GM12878 (cell line): ENCODE measurements around the gene CD34. TPM values are rescaled to one million over a fixed set of nuclear protein-coding genes. Genes with fewer than 3 reads are reported as not detected.

ENCODE experiments used
- ATAC-seq: fragments of 200-7000 bp; cut with Tn5 transposase; 3 replicates; pipeline ENCODE4 v1.9.1; 2020; ENCODE audit warnings: mild to moderate bottlenecking, moderate library complexity
- BruUV-seq: library from RNA; stranded (reverse); fragments of 400-500 nt; replicated peaks from 2 replicates; lab custom pipeline; 2021; lab: Mats Ljungman, UMichigan
- CTCF ChIA-PET: fragments of 300-600 bp; sonication (Branson Sonifier 250); formaldehyde crosslinking; extraction: SDS; loops from one replicate; lab custom pipeline; 2021; ENCODE audit warnings: inconsistent platforms; lab: Yijun Ruan, JAX
- POLR2A ChIA-PET: fragments of 350-600 bp; formaldehyde crosslinking; extraction: SDS; loops from one replicate; lab custom pipeline; 2021; ENCODE audit warnings: inconsistent platforms; lab: Charles Lee
- RAD21 ChIA-PET: fragments of 300-600 bp; sonication (Branson Sonifier 250); formaldehyde crosslinking; loops from one replicate; lab custom pipeline; 2023; ENCODE audit warnings: antibody characterized with exemption; ENCODE audit not compliant: unreplicated experiment; lab: Charles Lee
- SMC1A ChIA-PET: fragments of 300-600 bp; sonication (Branson Sonifier 250); formaldehyde crosslinking; loops from one replicate; lab custom pipeline; 2023; ENCODE audit not compliant: unreplicated experiment, uncharacterized antibody; lab: Charles Lee
- DNase-seq: peaks from one replicate; pipeline ENCODE4 v3.0.0-alpha.2; 2011; ENCODE audit warnings: low read depth, low spot score
- FAIRE-seq: peaks from 3 replicates; lab custom pipeline; 2011; peaks lifted over from hg19 to GRCh38; lab: Jason Lieb, UNC
- H2AFZ ChIP-seq: 2 replicates; pipeline ENCODE4 v1.6.0; 2011; ENCODE audit warnings: low read depth, low read length, control low read depth; ENCODE audit not compliant: control insufficient read depth
- H3K27ac ChIP-seq: 2 replicates; pipeline ENCODE4 v1.5.1; 2011; ENCODE audit warnings: control low read depth; ENCODE audit not compliant: control insufficient read depth, insufficient read depth
- H3K27me3 ChIP-seq, 2 experiments: replicated peaks in 1 of 2; 2 replicates each; pipeline versions ENCODE4 v1.6.0 to v1.6.1; 2011; ENCODE audit warnings: low read length in 1 of 2; ENCODE audit not compliant: control insufficient read depth in 2 of 2, insufficient read depth in 2 of 2
- H3K36me3 ChIP-seq, 2 experiments: 2 replicates each; pipeline ENCODE4 v1.5.1; 2011; ENCODE audit warnings: low read length in 1 of 2; ENCODE audit not compliant: control insufficient read depth in 2 of 2, insufficient read depth in 2 of 2
- H3K4me1 ChIP-seq: 2 replicates; pipeline ENCODE4 v1.6.1; 2011; ENCODE audit warnings: mild to moderate bottlenecking, low read length, moderate library complexity, mixed read lengths; ENCODE audit not compliant: control insufficient read depth, insufficient read depth
- H3K4me2 ChIP-seq: 2 replicates; pipeline ENCODE4 v1.6.0; 2011; ENCODE audit warnings: control low read depth; ENCODE audit not compliant: control insufficient read depth, insufficient read depth
- H3K4me3 ChIP-seq: fragments of 200-600 bp; sonication (generic); 2 replicates; pipeline ENCODE4 v1.5.1; 2016
- H3K79me2 ChIP-seq: 2 replicates; pipeline ENCODE4 v1.6.0; 2011; ENCODE audit warnings: low read length; ENCODE audit not compliant: control insufficient read depth, insufficient read depth
- H3K9ac ChIP-seq: 2 replicates; pipeline ENCODE4 v1.8.0; 2011; ENCODE audit warnings: low read length, control low read depth, mixed read lengths; ENCODE audit not compliant: control insufficient read depth, insufficient read depth
- H3K9me3 ChIP-seq: replicated peaks from 3 replicates; pipeline ENCODE4 v1.5.1; 2011; ENCODE audit warnings: mild to moderate bottlenecking, low read length; ENCODE audit not compliant: control insufficient read depth, insufficient read depth
- H4K20me1 ChIP-seq: 2 replicates; pipeline ENCODE4 v1.6.0; 2011; ENCODE audit not compliant: control insufficient read depth, insufficient read depth
- BRCA1 ChIP-seq: IDR thresholded peaks from 2 replicates; pipeline ENCODE4 v1.6.1; 2011; ENCODE audit warnings: low read depth, low read length, improper control_type of control experiment
- CBFB ChIP-seq: IDR thresholded peaks from 2 replicates; pipeline ENCODE4 v1.6.1; 2016; ENCODE audit warnings: antibody characterized with exemption, low read depth
- HDGF ChIP-seq: fragments of 450-650 bp; IDR thresholded peaks from 2 replicates; pipeline ENCODE4 v1.6.1; 2016; ENCODE audit warnings: antibody characterized with exemption
- IRF4 ChIP-seq: IDR thresholded peaks from 2 replicates; pipeline ENCODE4 v1.6.1; 2011; ENCODE audit warnings: low read depth, low read length
- KAT2A ChIP-seq: conservative IDR thresholded peaks from 2 replicates; pipeline ENCODE4 v1.6.1; 2011; ENCODE audit warnings: low read depth, low read length; ENCODE audit not compliant: control insufficient read depth
- PML ChIP-seq: IDR thresholded peaks from 2 replicates; pipeline ENCODE4 v1.6.1; 2012; ENCODE audit warnings: low read length, inconsistent platforms
- STAT1 ChIP-seq: fragments of 450-650 bp; conservative IDR thresholded peaks from 2 replicates; pipeline ENCODE4 v1.6.1; 2014; ENCODE audit warnings: antibody characterized with exemption, mild to moderate bottlenecking
- STAT3 ChIP-seq: IDR thresholded peaks from 2 replicates; pipeline ENCODE4 v1.6.1; 2011; ENCODE audit warnings: low read depth, low read length, improper control_type of control experiment
- ZNF24 ChIP-seq: fragments of 450-650 bp; IDR thresholded peaks from 2 replicates; pipeline ENCODE4 v1.6.1; 2017; ENCODE audit warnings: antibody characterized with exemption, mild to moderate bottlenecking
- ZSCAN29 ChIP-seq: fragments of 450-650 bp; IDR thresholded peaks from 2 replicates; pipeline ENCODE4 v1.6.1; 2017; ENCODE audit warnings: mild to moderate bottlenecking, moderate library complexity
- WGBS: methylation state at CpG from one replicate; pipeline ENCODE4 v1.1.6; 2016; ENCODE audit warnings: low lambda C conversion rate; ENCODE audit not compliant: insufficient replicate concordance, insufficient coverage; ENCODE audit errors: missing lambda C conversion rate; 5-methylcytosine and 5-hydroxymethylcytosine counted together
- in situ Hi-C: fragments of 300-500 bp; cut with MboI; formaldehyde crosslinking; loops from 9 replicates; pipeline ENCODE4 v1.14.3; 2018; ENCODE audit warnings: mixed read lengths
- intact Hi-C: fragments of 100-400 bp; cut with micrococcal nuclease; formaldehyde crosslinking; loops from one replicate; pipeline ENCODE4 v1.14.2; 2022; ENCODE audit not compliant: unreplicated experiment
- polyA plus RNA-seq, 11 experiments: library from polyadenylated mRNA; depleted of rRNA in 4 of 11; unstranded in 6 of 11; stranded (reverse) in 5 of 11; fragments of >200 nt; fragmentation: Nextera tagmentation in 4 of 11; fragmentation: Illumina TruSeq in 1 of 11; extraction: Ambion mirVana in 4 of 11; extraction: Trizol in 1 of 11; gene quantifications; 1 replicate in 1 of 11; 2 replicates in 10 of 11; pipeline versions ENCODE4 v1.2.1 to v1.2.3, GENCODE V29; 2011 to 2016; ENCODE audit warnings: inconsistent platforms in 2 of 11, missing spikeins in 2 of 11, low read depth in 1 of 11
- total RNA-seq, 4 experiments: library from RNA; depleted of rRNA in 3 of 4; stranded (reverse); fragments of >200 nt in 3 of 4; fragmentation: Illumina TruSeq in 1 of 4; extraction: Trizol in 1 of 4; gene quantifications; 2 replicates each; pipeline versions ENCODE4 v1.2.1 to v1.2.3, GENCODE V29; 2013 to 2021
- TF ChIP-seq, protein P1 (sequence below): IDR thresholded peaks from 2 replicates; pipeline ENCODE4 v1.6.1; 2011; ENCODE audit warnings: low read depth, low read length, improper control_type of control experiment, borderline replicate concordance
- TF ChIP-seq, protein P2 (sequence below): fragments of 450-650 bp; IDR thresholded peaks from 2 replicates; pipeline ENCODE4 v1.6.1; 2016; ENCODE audit warnings: mild to moderate bottlenecking
- TF ChIP-seq, protein P3 (sequence below): IDR thresholded peaks from 2 replicates; pipeline ENCODE4 v1.6.1; 2012; ENCODE audit warnings: low read depth, low read length, improper control_type of control experiment
- TF ChIP-seq, protein P4 (sequence below): fragments of 450-650 bp; formaldehyde crosslinking; IDR thresholded peaks from 2 replicates; pipeline ENCODE4 v1.5.0; 2022; ENCODE audit warnings: mild to moderate bottlenecking, missing genetic modification characterization
- TF ChIP-seq, protein P5 (sequence below): fragments of 450-650 bp; formaldehyde crosslinking; IDR thresholded peaks from 2 replicates; pipeline ENCODE4 v1.4.0; 2022; ENCODE audit warnings: mild to moderate bottlenecking, moderate library complexity

CD34 gene
- total and polyA plus RNA-seq, 10 of the 15 experiments (the other 5 are each of a cell fraction or from before 2014, with no cell fraction given) = under 0.01 to 0.08 (median 0.02) TPM; not detected in 6

DNA sequence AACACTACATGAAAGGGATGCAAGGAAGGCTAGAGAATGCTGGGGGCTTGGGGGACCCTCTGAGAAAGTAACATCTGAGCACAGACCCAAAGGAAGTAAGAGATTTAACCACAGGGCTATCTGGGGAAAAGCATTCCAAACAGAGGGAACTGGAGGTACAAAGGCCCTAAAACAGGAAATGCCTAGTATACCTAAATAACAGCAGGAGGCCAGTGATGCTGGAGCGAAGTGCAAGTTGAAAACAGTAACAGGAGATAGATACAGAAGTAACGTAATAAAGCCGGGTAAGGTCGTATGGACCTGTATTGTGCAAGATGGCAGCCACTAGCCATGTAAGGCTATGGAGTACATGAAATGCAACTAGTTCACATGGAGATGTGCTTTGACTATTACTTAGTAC, 52.1 kb downstream of the CD34 start:
- Histone ChIP-seq H3K4me1 (peaks cover 15% of the 10 kb centered on the region), H3K27ac (no peak overlapping the region), H3K4me3 (no peak overlapping the region), H2AFZ (no peak overlapping the region), H3K79me2 (peaks cover 2% of the 10 kb centered on the region), H3K9me3 (no peaks in the 10 kb centered on the region), H3K9ac (no peak overlapping the region), H3K4me2 (no peak overlapping the region), H3K27me3 (no peaks in the 10 kb centered on the region), H4K20me1 (no peaks in the 10 kb centered on the region), H3K36me3 (peaks cover 0 to 10% of the 10 kb centered on the region in 2 experiments; a peak in 2 of 4 replicates)
- intact Hi-C loops (no loop called here), in situ Hi-C loops (no loop called here)
- ChIA-PET CTCF (interaction anchor here (1.7 to 8.3 kb wide), 5 partner anchors 16 to 29 kb away, joined by 4 to 53 read pairs (median 5); no protein-coding TSS in a partner anchor), SMC1A (interaction anchor here (1.0 to 21.3 kb wide), 4 partner anchors 11 to 62 kb away, joined by 3 to 444 read pairs (median 4); no protein-coding TSS in a partner anchor), POLR2A (interaction anchor here (2.3 to 22.9 kb wide), 2 partner anchors 9 to 33 kb away, joined by 5 to 620 read pairs; no protein-coding TSS in a partner anchor), RAD21 (interaction anchor here (0.6 kb wide), 1 partner anchor 16 kb away, joined by 3 read pairs; no protein-coding TSS in a partner anchor)
- WGBS = 87% methylated on average over 4 of the region's 4 CpGs
- no TSS peak for BruUV-seq
- DNase-seq (no peak), ATAC-seq (no peak), FAIRE-seq (no peak)
- TF ChIP-seq PML (no peak), ZSCAN29 (no peak), CBFB (no peak), STAT3 (no peak), BRCA1 (no peak), KAT2A (no peak), ZNF24 (no peak), STAT1 (no peak), IRF4 (no peak), HDGF (no peak)
- TF ChIP-seq, protein P1, sequence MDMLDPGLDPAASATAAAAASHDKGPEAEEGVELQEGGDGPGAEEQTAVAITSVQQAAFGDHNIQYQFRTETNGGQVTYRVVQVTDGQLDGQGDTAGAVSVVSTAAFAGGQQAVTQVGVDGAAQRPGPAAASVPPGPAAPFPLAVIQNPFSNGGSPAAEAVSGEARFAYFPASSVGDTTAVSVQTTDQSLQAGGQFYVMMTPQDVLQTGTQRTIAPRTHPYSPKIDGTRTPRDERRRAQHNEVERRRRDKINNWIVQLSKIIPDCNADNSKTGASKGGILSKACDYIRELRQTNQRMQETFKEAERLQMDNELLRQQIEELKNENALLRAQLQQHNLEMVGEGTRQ = no peak
- TF ChIP-seq, protein P2, sequence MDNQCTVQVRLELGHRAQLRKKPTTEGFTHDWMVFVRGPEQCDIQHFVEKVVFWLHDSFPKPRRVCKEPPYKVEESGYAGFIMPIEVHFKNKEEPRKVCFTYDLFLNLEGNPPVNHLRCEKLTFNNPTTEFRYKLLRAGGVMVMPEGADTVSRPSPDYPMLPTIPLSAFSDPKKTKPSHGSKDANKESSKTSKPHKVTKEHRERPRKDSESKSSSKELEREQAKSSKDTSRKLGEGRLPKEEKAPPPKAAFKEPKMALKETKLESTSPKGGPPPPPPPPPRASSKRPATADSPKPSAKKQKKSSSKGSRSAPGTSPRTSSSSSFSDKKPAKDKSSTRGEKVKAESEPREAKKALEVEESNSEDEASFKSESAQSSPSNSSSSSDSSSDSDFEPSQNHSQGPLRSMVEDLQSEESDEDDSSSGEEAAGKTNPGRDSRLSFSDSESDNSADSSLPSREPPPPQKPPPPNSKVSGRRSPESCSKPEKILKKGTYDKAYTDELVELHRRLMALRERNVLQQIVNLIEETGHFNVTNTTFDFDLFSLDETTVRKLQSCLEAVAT = no peak
- TF ChIP-seq, protein P3, sequence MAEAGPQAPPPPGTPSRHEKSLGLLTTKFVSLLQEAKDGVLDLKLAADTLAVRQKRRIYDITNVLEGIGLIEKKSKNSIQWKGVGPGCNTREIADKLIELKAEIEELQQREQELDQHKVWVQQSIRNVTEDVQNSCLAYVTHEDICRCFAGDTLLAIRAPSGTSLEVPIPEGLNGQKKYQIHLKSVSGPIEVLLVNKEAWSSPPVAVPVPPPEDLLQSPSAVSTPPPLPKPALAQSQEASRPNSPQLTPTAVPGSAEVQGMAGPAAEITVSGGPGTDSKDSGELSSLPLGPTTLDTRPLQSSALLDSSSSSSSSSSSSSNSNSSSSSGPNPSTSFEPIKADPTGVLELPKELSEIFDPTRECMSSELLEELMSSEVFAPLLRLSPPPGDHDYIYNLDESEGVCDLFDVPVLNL = no peak
- TF ChIP-seq, protein P4, sequence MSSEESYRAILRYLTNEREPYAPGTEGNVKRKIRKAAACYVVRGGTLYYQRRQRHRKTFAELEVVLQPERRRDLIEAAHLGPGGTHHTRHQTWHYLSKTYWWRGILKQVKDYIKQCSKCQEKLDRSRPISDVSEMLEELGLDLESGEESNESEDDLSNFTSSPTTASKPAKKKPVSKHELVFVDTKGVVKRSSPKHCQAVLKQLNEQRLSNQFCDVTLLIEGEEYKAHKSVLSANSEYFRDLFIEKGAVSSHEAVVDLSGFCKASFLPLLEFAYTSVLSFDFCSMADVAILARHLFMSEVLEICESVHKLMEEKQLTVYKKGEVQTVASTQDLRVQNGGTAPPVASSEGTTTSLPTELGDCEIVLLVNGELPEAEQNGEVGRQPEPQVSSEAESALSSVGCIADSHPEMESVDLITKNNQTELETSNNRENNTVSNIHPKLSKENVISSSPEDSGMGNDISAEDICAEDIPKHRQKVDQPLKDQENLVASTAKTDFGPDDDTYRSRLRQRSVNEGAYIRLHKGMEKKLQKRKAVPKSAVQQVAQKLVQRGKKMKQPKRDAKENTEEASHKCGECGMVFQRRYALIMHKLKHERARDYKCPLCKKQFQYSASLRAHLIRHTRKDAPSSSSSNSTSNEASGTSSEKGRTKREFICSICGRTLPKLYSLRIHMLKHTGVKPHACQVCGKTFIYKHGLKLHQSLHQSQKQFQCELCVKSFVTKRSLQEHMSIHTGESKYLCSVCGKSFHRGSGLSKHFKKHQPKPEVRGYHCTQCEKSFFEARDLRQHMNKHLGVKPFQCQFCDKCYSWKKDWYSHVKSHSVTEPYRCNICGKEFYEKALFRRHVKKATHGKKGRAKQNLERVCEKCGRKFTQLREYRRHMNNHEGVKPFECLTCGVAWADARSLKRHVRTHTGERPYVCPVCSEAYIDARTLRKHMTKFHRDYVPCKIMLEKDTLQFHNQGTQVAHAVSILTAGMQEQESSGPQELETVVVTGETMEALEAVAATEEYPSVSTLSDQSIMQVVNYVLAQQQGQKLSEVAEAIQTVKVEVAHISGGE (CRISPR knock-in tag) = no peak
- TF ChIP-seq, protein P5, sequence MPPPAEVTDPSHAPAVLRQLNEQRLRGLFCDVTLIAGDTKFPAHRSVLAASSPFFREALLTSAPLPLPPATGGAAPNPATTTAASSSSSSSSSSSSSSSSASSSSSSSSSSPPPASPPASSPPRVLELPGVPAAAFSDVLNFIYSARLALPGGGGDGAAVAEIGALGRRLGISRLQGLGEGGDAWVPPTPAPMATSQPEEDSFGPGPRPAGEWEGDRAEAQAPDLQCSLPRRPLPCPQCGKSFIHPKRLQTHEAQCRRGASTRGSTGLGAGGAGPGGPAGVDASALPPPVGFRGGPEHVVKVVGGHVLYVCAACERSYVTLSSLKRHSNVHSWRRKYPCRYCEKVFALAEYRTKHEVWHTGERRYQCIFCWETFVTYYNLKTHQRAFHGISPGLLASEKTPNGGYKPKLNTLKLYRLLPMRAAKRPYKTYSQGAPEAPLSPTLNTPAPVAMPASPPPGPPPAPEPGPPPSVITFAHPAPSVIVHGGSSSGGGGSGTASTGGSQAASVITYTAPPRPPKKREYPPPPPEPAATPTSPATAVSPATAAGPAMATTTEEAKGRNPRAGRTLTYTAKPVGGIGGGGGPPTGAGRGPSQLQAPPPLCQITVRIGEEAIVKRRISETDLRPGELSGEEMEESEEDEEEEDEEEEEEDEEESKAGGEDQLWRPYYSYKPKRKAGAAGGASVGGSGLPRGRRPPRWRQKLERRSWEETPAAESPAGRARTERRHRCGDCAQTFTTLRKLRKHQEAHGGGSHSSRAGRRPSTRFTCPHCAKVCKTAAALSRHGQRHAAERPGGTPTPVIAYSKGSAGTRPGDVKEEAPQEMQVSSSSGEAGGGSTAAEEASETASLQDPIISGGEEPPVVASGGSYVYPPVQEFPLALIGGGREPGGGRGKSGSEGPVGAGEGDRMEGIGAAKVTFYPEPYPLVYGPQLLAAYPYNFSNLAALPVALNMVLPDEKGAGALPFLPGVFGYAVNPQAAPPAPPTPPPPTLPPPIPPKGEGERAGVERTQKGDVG (CRISPR knock-in tag) = no peak
